ENCODE results near the gene MAPK13. TPM values are rescaled to one million over a fixed set of nuclear protein-coding genes. Genes with fewer than 3 reads are reported as not detected.

Gene MAPK13
- total RNA-seq, 1 experiment from 2014 or later, result 13.6 TPM

- TF ChIP-seq ZNF281 (CRISPR knock-in tag; IDR thresholded peaks at IDR 0.05), result no peak
These were observed 5.7 kb downstream of the MAPK13 start (continued) for GRCh38 chr6:36136034-36136433.

GRCh38 chr6:36136551-36136950 is 6.2 kb downstream of the MAPK13 start:
- Mint-ChIP-seq H3K36me3 (no peaks in the 10 kb centered on the region), H3K4me3 (no peak overlapping the region), H3K27me3 (ENCODE audit: low read depth) (no peaks in the 10 kb centered on the region), H3K9me3 (no peaks in the 10 kb centered on the region), H3K27ac (no peak overlapping the region), H3K4me1 (peaks cover 34% of the 10 kb centered on the region)
- ChIA-PET POLR2A (no interaction called here), CTCF (no interaction called here)
- no peak for ATAC-seq
- no peak for DNase-seq (ENCODE audit: low spot score)
- TF ChIP-seq GABPB1 (CRISPR knock-in tag; IDR thresholded peaks at IDR 0.05), result no peak
- TF ChIP-seq USF1 (CRISPR knock-in tag; IDR thresholded peaks at IDR 0.05), result no peak
- no peak for TF ChIP-seq ZNF532 (CRISPR knock-in tag; IDR thresholded peaks at IDR 0.05; ENCODE audit: borderline replicate concordance)

- POLR2A ChIA-PET, result interaction anchor here (0.6 to 1.0 kb wide), 2 partner anchors 7 to 445 kb away, joined by 3 to 7 read pairs; no protein-coding TSS in a partner anchor
- no peak for DNase-seq (ENCODE audit: low spot score)
These were observed 8.4 kb downstream of the MAPK13 start for GRCh38 chr6:36138667-36139066.

More at GRCh38 chr6:36138667-36139066, 8.4 kb downstream of the MAPK13 start:
- Mint-ChIP-seq H3K36me3 (no peaks in the 10 kb centered on the region), H3K9me3 (no peaks in the 10 kb centered on the region), H3K4me3 (no peak overlapping the region), H3K27ac (no peak overlapping the region), H3K27me3 (ENCODE audit: low read depth) (no peaks in the 10 kb centered on the region; the same call in 1 of the 2 replicates), H3K4me1 (peaks cover 23% of the 10 kb centered on the region)
- no peak for TF ChIP-seq GTF2I (CRISPR knock-in tag; conservative IDR thresholded peaks at IDR 0.05)
- TF ChIP-seq ELF4 (CRISPR knock-in tag; IDR thresholded peaks at IDR 0.05; ENCODE audit: low read depth), result no peak
- no peak for TF ChIP-seq ZNF232 (CRISPR knock-in tag; IDR thresholded peaks at IDR 0.05)
- no peak for TF ChIP-seq FOXP1 (CRISPR knock-in tag; IDR thresholded peaks at IDR 0.05; ENCODE audit: borderline replicate concordance)
- no peak for TF ChIP-seq ZNF317 (CRISPR knock-in tag; IDR thresholded peaks at IDR 0.05; ENCODE audit: borderline replicate concordance, low read depth)
- no peak for TF ChIP-seq RELA (CRISPR knock-in tag; IDR thresholded peaks at IDR 0.05; ENCODE audit: borderline replicate concordance)
- no peak for TF ChIP-seq JUN (CRISPR knock-in tag; IDR thresholded peaks at IDR 0.05)
- TF ChIP-seq ZNF396 (CRISPR knock-in tag; IDR thresholded peaks at IDR 0.05; ENCODE audit: borderline replicate concordance), result no peak
- TF ChIP-seq SP1 (CRISPR knock-in tag; conservative IDR thresholded peaks at IDR 0.05), result no peak
- no peak for TF ChIP-seq MXD4 (CRISPR knock-in tag; IDR thresholded peaks at IDR 0.05; ENCODE audit: borderline replicate concordance)
- no peak for TF ChIP-seq ZNF219 (CRISPR knock-in tag; IDR thresholded peaks at IDR 0.05; ENCODE audit: borderline replicate concordance)
- TF ChIP-seq CDX4 (CRISPR knock-in tag; IDR thresholded peaks at IDR 0.05; ENCODE audit: borderline replicate concordance), result no peak
- TF ChIP-seq CBFB (CRISPR knock-in tag; IDR thresholded peaks at IDR 0.05; ENCODE audit: low read depth), result no peak
- TF ChIP-seq ZNF512 (CRISPR knock-in tag; IDR thresholded peaks at IDR 0.05; ENCODE audit: borderline replicate concordance), result no peak
- no peak for TF ChIP-seq ZNF671 (CRISPR knock-in tag; IDR thresholded peaks at IDR 0.05)
- no peak for TF ChIP-seq AR (CRISPR knock-in tag; IDR thresholded peaks at IDR 0.05)
- ATAC-seq, result no peak
- CTCF ChIA-PET, result interaction anchor here (0.6 to 2.1 kb wide), 39 partner anchors 8 to 616 kb away, joined by 3 to 42 read pairs (median 5); partner anchors contain the start of genes BRPF3, MAPK13 and PNPLA1

Data from WTC11 (cell line).